Astrocyte (in vitro differentiated cells and primary cell): Measurements from ENCODE around the gene ATG7. TPM values are rescaled to one million over a fixed set of nuclear protein-coding genes. Genes with fewer than 3 reads are reported as not detected.

Experiments used
- DNase-seq: peaks from one replicate; pipeline ENCODE4 v3.0.0-alpha.2; 2010; ENCODE audit warnings: low read depth
- FAIRE-seq: peaks from 2 replicates; lab custom pipeline; 2011; peaks lifted over from hg19 to GRCh38; lab: Jason Lieb, UNC
- H2AFZ ChIP-seq: 2 replicates; pipeline ENCODE4 v1.6.0; 2012; ENCODE audit warnings: low read depth, low read length, inconsistent platforms
- H3K27ac ChIP-seq: 2 replicates; pipeline ENCODE4 v1.5.1; 2011; ENCODE audit warnings: low read depth, low read length, inconsistent platforms
- H3K27me3 ChIP-seq: 2 replicates; pipeline ENCODE4 v1.6.0; 2011; ENCODE audit warnings: low read length, inconsistent platforms; ENCODE audit not compliant: insufficient read depth
- H3K36me3 ChIP-seq: 2 replicates; pipeline ENCODE4 v1.5.1; 2011; ENCODE audit warnings: low read length, inconsistent platforms; ENCODE audit not compliant: insufficient read depth
- H3K4me1 ChIP-seq: 2 replicates; pipeline ENCODE4 v1.5.1; 2011; ENCODE audit warnings: low read length, inconsistent platforms; ENCODE audit not compliant: insufficient read depth
- H3K4me2 ChIP-seq: 2 replicates; pipeline ENCODE4 v1.6.0; 2012; ENCODE audit warnings: low read length, inconsistent platforms
- H3K4me3 ChIP-seq: 2 replicates; pipeline ENCODE4 v1.5.1; 2011; ENCODE audit warnings: low read depth, mild to moderate bottlenecking, low read length, inconsistent platforms; ENCODE audit not compliant: insufficient read depth
- H3K79me2 ChIP-seq: 2 replicates; pipeline ENCODE4 v1.6.0; 2012; ENCODE audit warnings: mild to moderate bottlenecking, low read length, inconsistent platforms; ENCODE audit not compliant: insufficient read depth
- H3K9ac ChIP-seq: 2 replicates; pipeline ENCODE4 v1.6.0; 2012; ENCODE audit warnings: mild to moderate bottlenecking, low read length, inconsistent platforms
- H3K9me3 ChIP-seq: 2 replicates; pipeline ENCODE4 v1.5.1; 2012; ENCODE audit warnings: low read depth, mild to moderate bottlenecking, low read length, inconsistent platforms; ENCODE audit not compliant: insufficient read depth
- H4K20me1 ChIP-seq: 2 replicates; pipeline ENCODE4 v1.6.0; 2012; ENCODE audit warnings: low read length, inconsistent platforms; ENCODE audit not compliant: insufficient read depth
- H3K27ac Mint-ChIP-seq: one replicate; pipeline ENCODE4 v1.8.0; 2021; ENCODE audit warnings: mild to moderate bottlenecking, mixed read lengths; ENCODE audit not compliant: unreplicated experiment
- H3K27me3 Mint-ChIP-seq: one replicate; pipeline ENCODE4 v1.8.0; 2021; ENCODE audit warnings: low read depth, mixed read lengths; ENCODE audit not compliant: unreplicated experiment
- H3K36me3 Mint-ChIP-seq: one replicate; pipeline ENCODE4 v1.8.0; 2021; ENCODE audit warnings: low read depth, mixed read lengths; ENCODE audit not compliant: unreplicated experiment
- H3K4me1 Mint-ChIP-seq: one replicate; pipeline ENCODE4 v1.8.0; 2021; ENCODE audit warnings: low read depth, mixed read lengths; ENCODE audit not compliant: unreplicated experiment
- H3K4me3 Mint-ChIP-seq: one replicate; pipeline ENCODE4 v1.8.0; 2021; ENCODE audit warnings: mild to moderate bottlenecking, moderate library complexity, mixed read lengths; ENCODE audit not compliant: unreplicated experiment
- H3K9me3 Mint-ChIP-seq: one replicate; pipeline ENCODE4 v1.8.0; 2021; ENCODE audit warnings: mild to moderate bottlenecking, mixed read lengths; ENCODE audit not compliant: unreplicated experiment
- CTCF ChIP-seq: IDR thresholded peaks from 2 replicates; pipeline ENCODE4 v1.5.1; 2011; ENCODE audit warnings: low read depth, mild to moderate bottlenecking, inconsistent platforms, low read length, moderate library complexity; ENCODE audit not compliant: insufficient read depth
- EZH2 ChIP-seq: IDR thresholded peaks from 2 replicates; pipeline ENCODE4 v1.6.1; 2012; ENCODE audit warnings: mild to moderate bottlenecking, low read length, inconsistent platforms; ENCODE audit not compliant: insufficient read depth
- total RNA-seq: library from RNA; stranded (reverse); gene quantifications from 2 replicates; pipeline ENCODE4 v1.2.1, GENCODE V29; 2021

Gene ATG7
- total RNA-seq, 1 donor from 2014 or later, result 29.5 TPM

GRCh38 chr3:11434563-11435096 is 162.4 kb downstream of the ATG7 start:
- TF ChIP-seq EZH2, result no peak
- no peak for TF ChIP-seq CTCF
- Mint-ChIP-seq H3K9me3 (no peaks in the 10 kb centered on the region), H3K27me3 (no peaks in the 10 kb centered on the region), H3K36me3 (no peaks in the 10 kb centered on the region), H3K4me3 (no peak overlapping the region), H3K4me1 (peaks cover 1% of the 10 kb centered on the region), H3K27ac (no peak overlapping the region)
- Histone ChIP-seq H3K4me3 (no peak overlapping the region), H3K4me1 (no peaks in the 10 kb centered on the region), H4K20me1 (no peaks in the 10 kb centered on the region), H3K27ac (no peak overlapping the region), H3K4me2 (no peak overlapping the region), H3K79me2 (no peaks in the 10 kb centered on the region), H3K27me3 (no peaks in the 10 kb centered on the region), H3K36me3 (no peaks in the 10 kb centered on the region), H3K9me3 (no peaks in the 10 kb centered on the region), H3K9ac (no peak overlapping the region), H2AFZ (no peak overlapping the region)
- no peak for DNase-seq
- no peak for FAIRE-seq

DNA sequence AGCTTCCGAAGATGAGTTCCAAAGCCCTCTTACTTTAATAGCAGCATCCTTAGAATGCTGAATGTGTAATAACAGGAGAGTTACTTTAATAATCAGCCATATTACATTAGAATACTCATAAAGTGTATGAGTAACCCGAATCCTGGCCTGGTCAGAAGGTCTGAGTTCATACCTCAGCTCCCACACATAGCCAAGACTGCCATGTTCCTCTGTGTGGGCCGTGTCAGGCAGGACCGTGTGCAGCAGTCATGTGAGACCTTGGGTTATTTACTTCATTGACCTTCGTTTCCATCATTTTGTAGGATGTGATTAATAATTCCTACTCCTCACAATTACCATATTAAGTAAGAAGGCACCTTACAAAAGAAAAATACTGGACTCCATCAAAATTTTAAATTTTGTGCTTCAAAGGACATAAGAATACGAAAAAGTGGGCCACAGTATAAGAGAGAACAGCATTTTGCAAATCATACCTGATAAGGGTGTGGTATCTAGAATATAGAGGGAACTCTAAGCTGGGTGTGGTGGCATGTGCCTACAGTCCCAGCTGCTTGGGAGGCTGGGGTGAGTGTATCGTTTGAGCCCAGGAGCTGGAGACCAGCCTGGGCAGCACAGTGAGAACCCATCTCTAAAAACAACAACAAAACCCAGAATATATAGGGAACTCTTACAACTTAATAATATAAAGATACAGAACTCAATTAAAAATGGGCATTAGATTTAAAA is 163.4 kb downstream of the ATG7 start:
- Mint-ChIP-seq H3K4me1 (peaks cover 1% of the 10 kb centered on the region), H3K27ac (no peak overlapping the region), H3K36me3 (no peaks in the 10 kb centered on the region), H3K4me3 (no peak overlapping the region), H3K9me3 (no peaks in the 10 kb centered on the region), H3K27me3 (no peaks in the 10 kb centered on the region)
- Histone ChIP-seq H3K36me3 (no peaks in the 10 kb centered on the region), H3K9me3 (no peaks in the 10 kb centered on the region), H3K27ac (no peak overlapping the region), H2AFZ (no peak overlapping the region), H3K79me2 (no peaks in the 10 kb centered on the region), H3K4me2 (no peak overlapping the region), H3K4me1 (no peaks in the 10 kb centered on the region), H4K20me1 (no peaks in the 10 kb centered on the region), H3K9ac (no peak overlapping the region), H3K27me3 (no peaks in the 10 kb centered on the region), H3K4me3 (no peak overlapping the region)
- TF ChIP-seq EZH2, result no peak
- TF ChIP-seq CTCF, result no peak
- FAIRE-seq (no peak), DNase-seq (no peak)

- H3K4me3 ChIP-seq, result no peak overlapping the region
- Mint-ChIP-seq H3K9me3 (no peaks in the 10 kb centered on the region), H3K4me3 (no peak overlapping the region), H3K27me3 (no peaks in the 10 kb centered on the region), H3K27ac (no peak overlapping the region), H3K36me3 (no peaks in the 10 kb centered on the region), H3K4me1 (peaks cover 1% of the 10 kb centered on the region)
- no peaks in the 10 kb centered on the region for H3K4me1 ChIP-seq
- no peaks in the 10 kb centered on the region for H3K36me3 ChIP-seq
- no peak overlapping the region for H3K4me2 ChIP-seq
- H3K9me3 ChIP-seq, result no peaks in the 10 kb centered on the region
- H3K9ac ChIP-seq, result no peak overlapping the region
- H3K79me2 ChIP-seq, result no peaks in the 10 kb centered on the region
- no peak overlapping the region for H2AFZ ChIP-seq
- TF ChIP-seq CTCF (no peak), EZH2 (no peak)
- no peak for DNase-seq
- no peaks in the 10 kb centered on the region for H4K20me1 ChIP-seq
- H3K27me3 ChIP-seq, result no peaks in the 10 kb centered on the region
- H3K27ac ChIP-seq, result no peak overlapping the region
- FAIRE-seq, result no peak
These were observed 164.6 kb downstream of the ATG7 start for GRCh38 chr3:11436775-11437174.
